Subcutaneous adipose tissue (tissue), 4 donors: ENCODE data around the gene RAB6B. TPM values are rescaled to one million over a fixed set of nuclear protein-coding genes. Genes with fewer than 3 reads are reported as not detected.

Experiments used
- CTCF ChIP-seq: fragments of 450-650 bp; IDR thresholded peaks from one replicate; pipeline ENCODE4 v1.5.1; 2016; ENCODE audit warnings: low read depth, mild to moderate bottlenecking, control low read depth, antibody characterized with exemption, moderate library complexity
- total RNA-seq, 4 donors: library from RNA; depleted of rRNA; stranded (reverse); fragments of >200 nt; gene quantifications; one replicate each; pipeline ENCODE4 v1.1.0, GENCODE V29; 2016

Gene RAB6B
- 10 to 100 TPM in 1 of 4 donors, 1 to 10 TPM in 3; 5.5 to 14.2 (median 6.1) TPM for total RNA-seq

- no peak for TF ChIP-seq CTCF
Measured at GRCh38 chr3:133895208-133896001, at the start of gene RAB6B. Gene RAB6B, minus strand, starts transcription at chr3:133895882. Its CDS starts 416 bp downstream, at chr3:133895466.

DNA sequence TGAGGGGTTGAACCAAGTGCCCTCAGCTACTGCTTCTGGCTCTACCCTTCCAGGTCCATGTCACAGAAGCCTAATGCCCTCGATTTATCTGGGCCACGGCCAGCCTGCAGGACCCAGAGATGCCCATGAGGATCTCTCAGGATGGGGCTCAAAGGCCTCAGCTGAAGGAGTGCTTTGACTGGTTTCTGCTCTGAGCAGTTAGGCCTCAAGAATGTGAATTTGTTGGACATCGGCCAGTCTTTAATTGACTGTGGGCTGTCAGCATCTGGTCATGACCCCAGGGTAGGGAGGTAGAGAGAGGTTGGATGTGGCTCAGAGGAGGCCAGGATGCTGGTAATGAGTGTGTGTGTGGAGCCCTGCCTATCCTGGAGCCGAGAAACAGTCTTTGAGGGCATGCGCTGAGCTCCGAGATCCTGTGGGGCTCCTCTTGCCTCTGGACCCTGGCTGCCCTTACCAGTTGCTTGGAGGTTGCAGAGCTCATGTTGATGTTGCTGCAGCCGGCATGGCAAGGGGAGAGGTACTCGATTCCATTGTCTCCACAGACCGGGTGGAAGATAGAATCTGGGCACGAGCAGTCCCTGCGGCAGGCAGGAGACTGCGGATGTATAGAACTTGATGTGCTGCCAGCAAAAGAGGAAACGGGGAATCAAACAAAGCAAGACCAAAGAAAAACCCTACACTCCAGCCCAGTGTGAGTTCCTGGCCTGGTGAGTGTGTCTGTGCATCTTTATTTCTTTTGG, 49.1 kb upstream of the RAB6B start:
- no peak for TF ChIP-seq CTCF

DNA sequence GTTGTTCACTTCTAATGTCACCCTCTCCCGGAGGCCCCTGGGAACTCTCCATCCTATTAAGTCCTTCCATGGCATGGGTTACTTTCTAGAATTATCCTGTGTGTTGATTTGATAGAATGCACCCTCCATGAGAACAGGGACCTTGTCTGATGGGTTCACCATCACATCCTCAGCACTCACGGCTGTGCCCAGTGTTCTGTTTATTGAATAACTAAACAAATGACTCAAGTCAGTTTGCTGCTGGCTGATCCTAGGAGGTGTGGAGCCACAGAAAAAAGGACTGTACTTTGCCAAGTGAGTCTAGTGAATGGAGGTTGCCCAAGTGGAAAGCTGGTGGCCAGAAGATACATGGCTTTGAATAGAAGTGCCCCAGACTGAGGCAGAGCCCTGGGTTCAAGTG, 48.5 kb upstream of the RAB6B start:
- no peak for TF ChIP-seq CTCF

DNA sequence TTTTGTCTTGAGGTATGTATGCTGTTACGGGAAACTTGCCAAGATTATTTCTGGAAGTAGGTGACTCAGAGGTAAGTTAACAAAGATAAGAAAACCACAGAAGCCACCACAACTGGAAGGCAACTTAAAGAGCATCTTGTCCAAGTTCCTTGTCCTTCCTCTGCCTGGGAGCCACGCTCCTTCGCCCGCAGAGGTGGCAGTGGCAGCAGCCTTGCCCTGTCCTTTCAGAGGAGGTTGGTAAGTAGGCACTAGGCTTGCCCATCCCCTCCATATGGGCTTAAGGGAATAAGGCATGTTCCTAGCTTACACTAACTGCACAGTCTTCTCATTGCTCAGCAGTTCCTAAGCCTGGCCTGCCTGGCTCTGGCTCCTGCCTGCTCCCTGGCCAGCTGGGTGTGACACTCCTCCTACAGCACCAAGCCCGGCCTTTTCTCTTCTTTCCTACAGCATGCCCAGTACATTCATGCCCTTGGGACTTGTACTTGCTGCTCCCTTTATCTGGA, 48.0 kb upstream of the RAB6B start:
- no peak for TF ChIP-seq CTCF

GRCh38 chr3:133943031-133943535, 47.4 kb upstream of the RAB6B start:
- TF ChIP-seq CTCF = no peak

- no peak for TF ChIP-seq CTCF
Measured at GRCh38 chr3:133941415-133941821, 45.7 kb upstream of the RAB6B start.

GRCh38 chr3:133940536-133940935, 44.9 kb upstream of the RAB6B start:
- TF ChIP-seq CTCF = no peak
